Measurements from ENCODE around the gene SERPINE3. TPM values are rescaled to one million over a fixed set of nuclear protein-coding genes. Genes with fewer than 3 reads are reported as not detected.

The SERPINE3 gene
- total and polyA plus RNA-seq, 2 of the 4 experiments (the other 2 are of a cell fraction), result not detected

- Histone ChIP-seq H2BK20ac (ENCODE audit: low read depth, low read length) (no peak overlapping the region), H2AK5ac (ENCODE audit: low read depth, low read length) (no peak overlapping the region), H4K91ac (ENCODE audit: insufficient read depth, low read depth, low read length) (no peak overlapping the region), H2BK5ac (ENCODE audit: low read depth, low read length, poor library complexity, severe bottlenecking) (no peak overlapping the region), H2BK120ac (ENCODE audit: low read depth, low read length) (no peak overlapping the region), H4K8ac (ENCODE audit: low read depth in 2 of 2, low read length in 2 of 2) (no peak overlapping the region), H2BK15ac (ENCODE audit: low read depth, low read length) (no peak overlapping the region), H3K4me1 (ENCODE audit: control insufficient read depth, insufficient read depth, low read length) (no peaks in the 10 kb centered on the region), H3K27me3 (ENCODE audit: control insufficient read depth, insufficient read depth, low read length) (peaks cover 20% of the 10 kb centered on the region), H2AK9ac (replicated peaks; ENCODE audit: low read depth, low read length, poor library complexity) (no peak overlapping the region), H3K36me3 (ENCODE audit: control insufficient read depth, insufficient read depth, low read length) (no peaks in the 10 kb centered on the region), H3K4me3 (ENCODE audit: insufficient read depth, low read depth, low read length) (no peak overlapping the region), H3K79me1 (ENCODE audit: low read depth in 1 of 2, low read length in 2 of 2) (no peaks in the 10 kb centered on the region), H3K9me3 (ENCODE audit: control insufficient read depth, insufficient read depth, low read length) (no peaks in the 10 kb centered on the region), H2AFZ (replicated peaks; ENCODE audit: low read length, poor library complexity) (no peak overlapping the region), H3K18ac (ENCODE audit: low read depth, low read length) (no peak overlapping the region), H4K20me1 (ENCODE audit: insufficient read depth, low read length) (no peaks in the 10 kb centered on the region), H3K27ac (ENCODE audit: insufficient read depth, low read length) (no peak overlapping the region), H3K56ac (ENCODE audit: extremely low read depth, insufficient read depth, low read length) (no peak overlapping the region), H3K9me1 (ENCODE audit: insufficient read depth, low read length) (no peaks in the 10 kb centered on the region), H4K5ac (ENCODE audit: low read depth, low read length) (no peak overlapping the region), H3K4ac (ENCODE audit: low read depth, low read length) (no peak overlapping the region), H3K9ac (ENCODE audit: low read depth, low read length) (no peak overlapping the region), H3K14ac (replicated peaks; ENCODE audit: low read depth, low read length) (no peak overlapping the region), H3K23ac (ENCODE audit: low read depth, low read length) (no peak overlapping the region), H3K4me2 (ENCODE audit: low read depth, low read length) (no peak overlapping the region)
- no TSS peak for BruUV-seq (replicated peaks)
- TF ChIP-seq SMC3 (IDR thresholded peaks at IDR 0.05; ENCODE audit: low read depth, low read length) (no peak), CEBPB (IDR thresholded peaks at IDR 0.05; ENCODE audit: low read depth, low read length) (no peak), CHD1 (IDR thresholded peaks at IDR 0.05; ENCODE audit: low read depth, low read length) (no peak), POLR2A (IDR thresholded peaks at IDR 0.05; ENCODE audit: low read depth, low read length) (no peak), BHLHE40 (IDR thresholded peaks at IDR 0.05; ENCODE audit: low read depth, low read length) (no peak), MXI1 (IDR thresholded peaks at IDR 0.05; ENCODE audit: borderline replicate concordance, low read depth, low read length) (no peak)
- TF ChIP-seq, protein P1, sequence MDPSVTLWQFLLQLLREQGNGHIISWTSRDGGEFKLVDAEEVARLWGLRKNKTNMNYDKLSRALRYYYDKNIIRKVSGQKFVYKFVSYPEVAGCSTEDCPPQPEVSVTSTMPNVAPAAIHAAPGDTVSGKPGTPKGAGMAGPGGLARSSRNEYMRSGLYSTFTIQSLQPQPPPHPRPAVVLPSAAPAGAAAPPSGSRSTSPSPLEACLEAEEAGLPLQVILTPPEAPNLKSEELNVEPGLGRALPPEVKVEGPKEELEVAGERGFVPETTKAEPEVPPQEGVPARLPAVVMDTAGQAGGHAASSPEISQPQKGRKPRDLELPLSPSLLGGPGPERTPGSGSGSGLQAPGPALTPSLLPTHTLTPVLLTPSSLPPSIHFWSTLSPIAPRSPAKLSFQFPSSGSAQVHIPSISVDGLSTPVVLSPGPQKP (IDR thresholded peaks at IDR 0.05; ENCODE audit: borderline replicate concordance, low read depth, low read length), result no peak
- TF ChIP-seq, protein P2, sequence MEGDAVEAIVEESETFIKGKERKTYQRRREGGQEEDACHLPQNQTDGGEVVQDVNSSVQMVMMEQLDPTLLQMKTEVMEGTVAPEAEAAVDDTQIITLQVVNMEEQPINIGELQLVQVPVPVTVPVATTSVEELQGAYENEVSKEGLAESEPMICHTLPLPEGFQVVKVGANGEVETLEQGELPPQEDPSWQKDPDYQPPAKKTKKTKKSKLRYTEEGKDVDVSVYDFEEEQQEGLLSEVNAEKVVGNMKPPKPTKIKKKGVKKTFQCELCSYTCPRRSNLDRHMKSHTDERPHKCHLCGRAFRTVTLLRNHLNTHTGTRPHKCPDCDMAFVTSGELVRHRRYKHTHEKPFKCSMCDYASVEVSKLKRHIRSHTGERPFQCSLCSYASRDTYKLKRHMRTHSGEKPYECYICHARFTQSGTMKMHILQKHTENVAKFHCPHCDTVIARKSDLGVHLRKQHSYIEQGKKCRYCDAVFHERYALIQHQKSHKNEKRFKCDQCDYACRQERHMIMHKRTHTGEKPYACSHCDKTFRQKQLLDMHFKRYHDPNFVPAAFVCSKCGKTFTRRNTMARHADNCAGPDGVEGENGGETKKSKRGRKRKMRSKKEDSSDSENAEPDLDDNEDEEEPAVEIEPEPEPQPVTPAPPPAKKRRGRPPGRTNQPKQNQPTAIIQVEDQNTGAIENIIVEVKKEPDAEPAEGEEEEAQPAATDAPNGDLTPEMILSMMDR (conservative IDR thresholded peaks at IDR 0.05; ENCODE audit: low read depth, low read length), result no peak
- ATAC-seq (ENCODE audit: low read depth), result no peak
- DNase-seq, result no peak
- in situ Hi-C loops (cut with MboI; ENCODE audit: low sequenced_read_pairs), result no loop called here
- WGBS, 2 experiments (ENCODE audit: extremely low coverage in 2 of 2, insufficient read length in 1 of 2), result 29% methylated on average over 1 of the region's 6 CpGs; no CpG with 5 or more reads in 1 of the 2 experiments
- ChIA-PET CTCF (no interaction called here), POLR2A (ENCODE audit: unreplicated experiment) (no interaction called here)
- intact Hi-C loops (cut with micrococcal nuclease), result no loop called here
- dilution Hi-C loops (cut with HindIII; ENCODE audit: low sequenced_read_pairs, unreplicated experiment), result no loop called here
Measured at GRCh38 chr13:51325837-51326236, 13.7 kb upstream of the SERPINE3 start.
